HG02852 (cell line): Measurements from ENCODE around the gene CMTM4.
"Not testable (repeated sequence)": the region's sequence is repeated elsewhere in the genome, so short reads cannot be mapped to it uniquely, and the experiment has no call there.

Experiments used
- ATAC-seq: cut with Tn5 transposase; IDR thresholded peaks from one replicate; pipeline ENCODE4 v1.9.1; 2021; ENCODE audit warnings: mild to moderate bottlenecking, moderate library complexity; ENCODE audit not compliant: unreplicated experiment

Gene CMTM4

DNA sequence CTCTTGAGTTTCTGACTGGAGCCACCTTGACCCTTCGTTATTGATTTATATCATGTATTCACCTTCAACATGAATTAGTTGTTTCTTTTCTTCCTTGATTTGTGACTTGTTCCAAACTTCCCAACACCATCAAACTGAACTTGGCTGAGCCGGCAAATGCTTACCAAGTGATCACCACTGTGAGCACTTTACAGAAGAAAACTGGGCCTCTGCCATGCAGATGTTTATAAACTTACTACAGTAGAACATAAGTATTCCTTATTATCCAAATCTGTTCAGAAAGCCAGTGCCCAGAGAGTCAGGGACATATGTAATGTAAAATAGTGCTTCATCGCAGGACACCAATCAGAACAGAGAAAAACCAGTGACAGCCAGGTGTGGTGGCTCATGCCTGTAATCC, 19.9 kb downstream of the CMTM4 start:
- ATAC-seq, result no peak

DNA sequence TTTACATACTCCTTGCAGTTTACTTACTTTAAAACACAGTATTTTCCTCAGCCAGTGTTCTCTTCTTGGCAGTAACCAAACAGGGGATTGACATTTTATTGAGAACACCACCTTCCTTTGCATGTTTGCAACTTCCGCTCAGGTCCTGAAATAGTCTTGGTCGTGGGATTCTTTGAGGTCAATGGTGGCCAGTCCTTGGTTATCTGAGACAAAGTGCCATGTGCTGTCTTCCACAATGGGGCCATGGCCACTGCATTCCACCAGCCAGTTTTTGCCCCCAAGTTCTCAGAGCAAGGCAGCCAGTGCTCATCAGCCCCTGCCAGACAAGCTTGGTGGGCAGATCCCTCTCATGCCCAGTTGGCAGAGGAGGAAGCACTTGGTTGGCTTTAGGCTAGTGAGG, 22.9 kb downstream of the CMTM4 start:
- ATAC-seq, result no peak

DNA sequence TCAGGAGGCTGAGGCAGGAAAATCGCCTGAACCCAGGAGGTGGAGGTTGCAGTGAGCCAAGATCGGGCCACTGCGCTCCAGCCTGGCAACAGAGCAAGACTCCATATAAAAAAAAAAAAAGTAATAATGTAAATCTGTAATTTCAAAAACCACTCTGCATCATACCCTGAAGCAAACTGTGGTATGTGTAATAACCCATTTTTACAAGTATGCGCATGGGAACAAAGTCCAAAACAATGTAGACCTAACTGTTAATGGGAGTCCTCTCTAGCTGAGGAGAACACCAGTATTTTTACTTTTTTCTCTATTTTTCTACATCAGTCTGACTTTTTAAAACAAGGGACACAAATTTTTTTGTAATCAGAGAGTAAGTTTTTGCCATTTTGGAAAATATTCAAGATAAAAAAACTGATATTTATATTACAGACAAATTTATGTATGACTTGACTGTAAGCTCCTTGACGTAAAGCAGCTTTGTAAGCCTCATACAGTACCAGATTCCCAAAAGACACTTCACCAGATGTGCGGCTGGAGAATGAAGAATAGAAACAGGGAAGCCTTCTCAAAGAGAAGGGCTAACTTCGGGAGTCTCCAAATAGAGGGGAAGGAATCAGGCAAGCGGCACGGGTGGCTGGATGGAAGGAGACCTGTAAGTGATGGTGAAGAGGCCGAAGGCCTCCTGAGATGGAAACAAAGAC, 25.7 kb downstream of the CMTM4 start:
- no peak for ATAC-seq

DNA sequence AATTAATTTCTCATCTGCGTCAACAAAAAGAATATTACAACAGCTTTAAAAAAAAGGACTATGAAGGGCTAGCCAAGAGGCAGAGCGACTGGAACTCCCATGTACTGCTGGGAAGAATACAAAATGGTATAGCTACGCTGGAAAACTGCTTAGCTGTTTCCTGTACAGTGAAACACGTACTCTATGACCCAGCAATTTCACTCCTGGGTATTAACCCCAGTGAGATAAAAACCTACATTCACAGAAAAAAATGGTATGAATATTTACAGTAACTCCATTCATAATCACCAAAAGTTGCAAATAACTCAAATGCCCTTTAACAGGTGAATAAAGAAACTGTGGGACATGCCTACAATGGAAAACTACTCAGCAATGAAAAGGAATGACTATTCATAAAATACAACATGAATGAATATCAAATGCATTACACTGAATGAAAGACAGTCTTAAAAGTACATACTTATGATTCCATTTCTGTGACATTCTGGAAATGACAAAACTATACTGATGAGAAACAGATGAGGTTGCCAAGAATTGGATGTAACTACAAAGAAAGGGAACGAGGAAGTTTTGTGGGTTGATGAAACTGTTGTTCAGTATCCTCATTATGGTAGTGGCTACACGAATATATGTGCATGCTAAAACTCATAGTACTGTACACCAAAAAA, 27.6 kb downstream of the CMTM4 start:
- no peak for ATAC-seq

DNA sequence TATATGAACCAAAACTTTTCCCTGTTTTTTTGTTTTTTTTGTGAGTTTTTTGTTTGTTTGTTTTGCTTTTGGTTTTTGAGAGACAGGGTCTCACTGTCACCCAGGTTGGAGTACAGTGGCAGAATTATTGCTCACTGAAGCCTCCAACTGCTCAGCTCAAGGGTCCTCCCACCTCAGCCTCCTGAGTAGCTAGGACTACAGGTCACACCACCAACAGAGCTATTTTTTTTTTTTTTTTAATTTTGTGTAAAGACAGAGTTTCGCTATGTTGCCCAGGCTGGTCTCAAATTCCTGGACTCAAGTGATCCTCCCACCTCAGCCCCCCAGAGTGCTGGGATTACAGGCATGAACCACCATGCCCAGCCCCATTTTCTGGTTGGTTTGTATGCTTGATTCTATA, 28.6 kb downstream of the CMTM4 start:
- ATAC-seq, result no peak

DNA sequence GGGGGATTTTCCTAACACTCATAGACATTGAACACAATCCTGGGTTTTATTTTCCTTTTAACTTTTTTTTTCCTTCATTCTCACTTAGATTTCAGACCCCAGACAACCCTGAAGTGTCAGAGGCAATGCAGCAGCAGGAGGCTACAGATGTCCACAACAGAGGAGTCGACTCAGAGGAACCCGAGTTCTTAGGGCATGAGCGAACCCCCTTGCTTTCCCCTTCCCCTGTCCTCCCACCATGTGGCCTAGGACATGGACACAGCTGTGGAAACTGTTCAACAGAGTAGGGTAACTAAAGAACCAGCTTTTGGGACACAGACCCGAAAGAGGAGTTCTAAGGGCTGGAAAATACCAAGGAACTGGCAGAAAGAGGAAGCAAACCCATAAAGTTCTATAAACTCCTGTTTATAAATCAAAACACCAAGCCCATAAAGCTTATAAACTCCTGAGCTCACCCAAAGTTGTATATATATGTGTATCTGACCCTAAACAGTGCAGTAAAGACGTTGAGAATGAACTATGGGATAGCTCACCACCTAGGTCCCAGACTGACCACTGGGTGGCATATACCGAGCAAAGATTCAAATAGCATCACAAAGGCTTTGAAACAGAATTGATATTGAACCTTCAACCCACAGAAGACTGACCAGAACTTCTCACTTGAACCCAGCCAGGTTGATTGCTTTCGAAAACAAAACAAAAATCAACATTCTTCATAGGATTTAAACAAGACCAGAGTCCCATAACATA, 33.9 kb downstream of the CMTM4 start:
- ATAC-seq, result no peak

DNA sequence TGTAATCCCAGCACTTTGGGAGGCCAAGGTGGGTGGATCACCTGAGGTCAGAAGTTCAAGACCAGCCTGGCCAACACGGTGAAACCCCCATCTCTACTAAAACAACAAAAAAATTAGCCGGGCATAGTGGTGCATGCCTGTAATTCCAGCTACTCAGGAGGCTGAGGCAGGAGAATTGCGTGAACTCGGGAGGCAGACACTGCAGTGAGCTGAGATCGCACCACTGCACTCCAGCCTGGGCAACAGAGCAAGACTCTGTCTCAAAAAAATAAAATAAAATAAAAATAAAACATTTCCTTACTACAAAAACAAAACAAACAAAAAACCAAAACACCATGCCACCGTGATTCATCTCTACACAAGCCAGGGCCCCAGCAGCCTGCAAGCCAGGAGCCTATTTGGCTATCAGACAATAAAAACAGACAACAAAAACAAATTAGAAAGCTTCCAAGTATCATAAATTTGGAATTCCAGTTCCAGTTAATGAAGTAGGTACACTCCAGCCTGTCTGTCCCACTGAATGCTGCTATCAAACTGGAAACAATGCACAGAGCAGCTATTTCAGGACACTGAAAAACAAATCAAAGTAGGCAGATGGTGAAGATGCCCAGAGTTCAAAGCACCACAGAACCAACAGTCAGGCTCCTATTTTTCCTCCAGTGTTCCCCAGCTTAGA, 34.7 kb downstream of the CMTM4 start:
- ATAC-seq, result not testable (repeated sequence)

DNA sequence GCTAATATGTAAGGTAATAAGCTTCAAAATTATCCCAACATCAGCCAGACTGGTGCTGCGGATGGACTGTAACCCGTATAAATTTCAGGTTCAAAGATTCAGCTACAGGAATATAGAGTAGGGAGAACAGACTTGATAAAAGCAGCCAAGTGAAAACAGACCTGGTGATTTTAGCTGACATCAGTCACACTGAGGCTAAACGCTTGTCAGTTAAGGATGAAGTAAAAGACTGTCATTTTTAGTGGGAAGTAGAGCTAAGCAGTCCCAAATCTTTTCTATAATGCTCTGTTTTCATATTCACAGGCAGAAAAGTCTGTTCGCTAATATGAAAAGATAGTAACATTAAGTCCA, 35.4 kb downstream of the CMTM4 start:
- ATAC-seq, result no peak

DNA sequence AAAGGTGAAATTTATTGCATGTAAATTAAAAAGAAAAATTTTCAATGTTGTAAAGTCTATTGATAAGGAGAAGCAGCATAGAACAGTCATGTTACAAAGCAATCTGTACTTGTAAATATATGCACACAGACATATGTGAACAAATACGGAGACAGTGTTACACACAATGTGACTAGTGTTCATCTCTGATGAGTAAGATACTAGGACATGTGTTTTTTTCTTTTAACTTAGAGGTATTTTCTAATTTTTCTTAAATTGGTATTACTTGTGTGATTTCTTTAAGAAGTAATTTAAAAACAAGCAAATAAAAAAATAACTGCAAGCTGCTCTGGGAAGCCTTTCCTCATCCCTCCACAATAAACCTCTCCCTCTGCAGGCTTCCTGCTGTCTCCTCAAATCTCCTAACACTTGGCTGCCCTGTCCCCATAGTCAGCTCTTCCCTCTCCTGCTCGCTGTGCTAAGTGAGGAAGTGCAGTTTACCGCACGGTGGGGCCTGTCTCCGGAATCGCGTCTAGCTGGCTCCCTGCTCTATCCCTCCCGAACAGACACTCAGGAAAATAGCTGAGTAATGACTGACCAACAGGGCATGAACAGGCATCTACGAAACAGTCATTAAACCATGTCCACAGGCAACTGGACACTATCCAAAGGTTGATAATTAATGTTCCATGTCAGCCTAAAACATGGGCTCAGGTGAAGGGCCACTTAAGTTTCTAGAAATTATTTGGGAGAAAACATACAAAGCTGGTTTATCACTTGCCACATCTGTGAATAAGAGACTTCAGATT, 35.9 kb downstream of the CMTM4 start:
- no peak for ATAC-seq

DNA sequence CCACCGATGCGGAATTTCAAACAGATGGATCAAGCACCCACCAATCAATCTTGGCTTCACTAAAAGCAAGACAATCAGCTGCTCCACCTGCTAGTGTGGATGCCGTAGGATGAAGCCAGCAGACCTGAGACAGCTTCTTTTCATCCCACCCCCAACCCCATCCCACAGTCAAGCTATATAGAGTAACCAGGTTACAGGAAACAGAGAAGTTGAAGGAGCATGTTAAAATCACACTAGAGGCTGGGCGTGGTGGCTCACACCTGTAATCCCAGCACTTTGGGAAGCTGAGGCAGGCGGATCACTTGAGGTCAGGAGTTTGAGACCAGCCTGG, 37.7 kb downstream of the CMTM4 start:
- no peak for ATAC-seq

DNA sequence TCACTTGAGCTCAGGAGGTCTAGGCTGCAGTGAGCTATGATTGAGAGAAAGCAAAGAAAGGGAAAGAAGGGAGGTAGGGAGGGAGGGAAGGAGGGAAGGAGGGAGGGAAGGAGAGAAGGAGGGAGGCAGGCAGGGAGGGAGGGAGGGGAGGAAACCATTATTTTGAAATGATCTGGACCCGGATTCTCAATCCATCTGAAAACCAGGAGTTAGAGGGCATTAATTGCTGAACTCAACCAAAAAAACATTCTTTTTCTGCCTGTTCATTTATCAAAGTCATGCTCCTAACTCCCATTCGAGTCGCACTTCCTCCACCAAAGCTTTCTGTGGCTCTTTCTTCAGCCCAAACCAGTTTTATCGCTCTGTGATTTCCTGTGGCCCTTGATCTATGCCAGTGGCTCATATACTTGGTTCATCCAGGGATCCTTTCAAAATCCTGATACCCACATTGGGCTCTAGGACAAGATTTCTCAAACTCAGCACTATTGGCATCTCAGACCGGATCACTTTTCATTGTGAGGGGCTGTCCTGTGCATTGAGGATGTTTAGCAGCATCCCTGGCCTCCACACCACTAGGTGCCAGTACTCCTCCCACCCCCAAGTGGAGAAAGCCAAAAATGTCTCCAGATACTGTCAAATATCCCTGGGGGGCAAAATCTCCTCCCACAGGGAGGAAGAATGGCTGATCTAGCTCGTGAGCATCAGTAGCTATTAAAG, 38.2 kb downstream of the CMTM4 start:
- ATAC-seq, result no peak

DNA sequence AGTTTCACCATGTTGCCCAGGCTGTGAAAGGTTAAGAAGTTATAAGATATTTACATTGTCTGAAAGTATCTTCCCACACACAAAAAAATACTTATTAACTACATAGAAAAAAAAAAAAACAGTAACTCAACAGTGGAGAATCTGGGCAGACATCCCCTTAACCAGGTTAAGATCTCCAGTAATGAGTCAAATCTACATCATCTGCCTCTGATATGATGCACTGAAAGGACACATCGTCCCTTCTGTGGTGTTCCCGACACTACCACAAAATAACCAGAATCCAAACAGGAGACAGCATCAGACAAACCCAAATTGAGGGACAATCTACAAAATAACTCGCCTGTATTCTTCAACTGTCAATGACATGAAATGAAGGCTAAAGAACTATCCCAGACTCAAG, 40.0 kb downstream of the CMTM4 start:
- ATAC-seq, result no peak

DNA sequence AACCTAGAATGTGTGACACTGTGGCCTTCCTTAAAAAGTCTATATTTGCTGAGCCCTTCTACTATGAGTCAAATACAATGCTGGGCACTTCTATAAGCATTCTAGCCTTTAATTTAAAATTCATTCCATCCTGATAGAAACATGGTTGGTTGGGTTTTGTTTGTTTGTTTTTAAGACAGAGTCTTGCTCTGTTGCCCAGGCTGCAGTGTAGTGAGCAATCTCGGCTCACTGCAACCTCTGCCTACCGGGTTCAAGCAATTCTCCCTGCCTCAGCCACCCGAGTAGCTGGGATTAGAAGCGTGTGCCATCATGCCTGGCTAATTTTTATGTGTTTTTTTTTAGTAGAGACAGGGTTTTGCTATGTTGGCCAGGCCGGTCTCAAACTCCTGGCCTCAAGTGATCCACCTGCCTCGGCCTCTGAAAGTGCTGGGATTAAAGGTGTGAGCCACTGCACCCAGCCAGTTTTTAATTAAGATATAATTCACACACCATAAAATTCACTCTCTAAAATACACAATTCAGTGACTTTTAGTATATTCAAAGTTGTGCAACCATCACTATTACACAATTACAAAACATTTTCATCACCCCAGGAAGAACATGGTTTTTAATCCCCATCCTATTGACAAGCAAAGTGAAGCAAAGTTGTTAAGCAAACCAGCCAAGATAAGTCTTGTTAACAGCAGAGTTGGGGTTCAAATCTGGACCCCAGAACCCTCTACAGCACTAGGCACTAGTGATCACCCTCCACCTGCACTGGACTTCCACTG, 42.8 kb downstream of the CMTM4 start:
- no peak for ATAC-seq

DNA sequence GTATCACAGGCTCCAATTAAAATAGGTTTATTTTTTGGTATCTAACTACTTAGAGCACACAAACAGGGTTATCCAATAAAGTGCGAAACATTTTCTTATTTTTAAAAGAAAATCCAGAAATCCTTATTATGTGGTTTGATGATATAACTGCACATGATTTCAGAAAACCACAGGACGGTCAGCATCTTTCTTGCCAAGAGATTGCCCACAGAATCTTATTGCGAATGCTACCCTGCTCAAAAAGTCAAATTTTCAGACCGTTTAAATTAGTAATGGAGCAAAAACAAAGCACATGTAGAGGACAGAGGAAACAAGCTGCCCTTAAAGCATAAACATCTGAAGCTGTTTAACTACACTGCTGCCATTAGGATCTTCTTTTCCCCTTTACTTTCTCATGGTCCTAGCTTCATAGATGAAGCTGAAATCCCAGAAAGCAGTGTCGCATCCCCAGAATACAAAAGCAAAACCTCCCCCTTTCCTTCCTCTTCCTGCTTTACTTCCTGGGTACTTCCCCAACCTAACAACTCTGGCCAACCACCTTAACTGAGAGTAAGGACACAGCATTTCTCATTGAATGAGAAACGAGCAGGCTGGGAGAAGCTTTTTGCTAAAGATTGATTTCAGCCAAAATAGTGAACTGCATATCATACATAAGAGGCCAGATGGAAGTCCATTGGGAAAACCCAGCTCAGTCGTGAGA, 43.7 kb downstream of the CMTM4 start:
- ATAC-seq, result no peak

DNA sequence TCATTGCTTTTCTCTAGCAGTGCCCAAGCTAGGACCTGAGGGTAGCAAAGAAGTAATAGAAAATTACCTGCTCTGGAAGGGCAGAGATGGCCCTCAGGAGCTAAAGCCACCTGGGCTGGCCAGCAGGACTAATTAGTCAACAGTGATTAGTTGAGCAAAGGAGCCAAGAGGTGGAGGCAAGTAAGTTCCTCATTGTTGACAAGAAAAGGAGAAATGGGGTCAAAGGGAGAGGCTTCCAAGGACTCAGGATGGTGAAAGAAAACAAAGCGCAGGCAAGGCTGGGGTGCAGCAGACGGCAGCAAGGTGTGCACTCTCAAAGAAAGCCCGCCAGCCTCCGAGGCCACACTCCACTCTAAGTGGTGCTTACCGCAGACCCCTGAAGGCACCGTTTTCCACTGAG, 44.6 kb downstream of the CMTM4 start:
- no peak for ATAC-seq

DNA sequence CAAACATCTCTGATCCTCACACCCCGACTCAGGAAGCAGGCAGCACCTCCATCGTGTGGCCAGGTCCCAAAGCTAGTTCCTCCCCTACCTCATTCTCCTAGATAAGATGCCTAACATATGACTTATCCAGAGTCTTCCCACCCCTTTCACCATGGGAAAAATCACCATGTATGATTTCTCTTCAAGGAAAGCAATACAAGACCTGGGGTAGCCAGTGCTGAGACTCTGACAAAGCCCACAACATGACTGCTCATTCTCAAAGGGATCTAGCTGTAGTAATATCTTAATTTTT, 45.1 kb downstream of the CMTM4 start:
- no peak for ATAC-seq

DNA sequence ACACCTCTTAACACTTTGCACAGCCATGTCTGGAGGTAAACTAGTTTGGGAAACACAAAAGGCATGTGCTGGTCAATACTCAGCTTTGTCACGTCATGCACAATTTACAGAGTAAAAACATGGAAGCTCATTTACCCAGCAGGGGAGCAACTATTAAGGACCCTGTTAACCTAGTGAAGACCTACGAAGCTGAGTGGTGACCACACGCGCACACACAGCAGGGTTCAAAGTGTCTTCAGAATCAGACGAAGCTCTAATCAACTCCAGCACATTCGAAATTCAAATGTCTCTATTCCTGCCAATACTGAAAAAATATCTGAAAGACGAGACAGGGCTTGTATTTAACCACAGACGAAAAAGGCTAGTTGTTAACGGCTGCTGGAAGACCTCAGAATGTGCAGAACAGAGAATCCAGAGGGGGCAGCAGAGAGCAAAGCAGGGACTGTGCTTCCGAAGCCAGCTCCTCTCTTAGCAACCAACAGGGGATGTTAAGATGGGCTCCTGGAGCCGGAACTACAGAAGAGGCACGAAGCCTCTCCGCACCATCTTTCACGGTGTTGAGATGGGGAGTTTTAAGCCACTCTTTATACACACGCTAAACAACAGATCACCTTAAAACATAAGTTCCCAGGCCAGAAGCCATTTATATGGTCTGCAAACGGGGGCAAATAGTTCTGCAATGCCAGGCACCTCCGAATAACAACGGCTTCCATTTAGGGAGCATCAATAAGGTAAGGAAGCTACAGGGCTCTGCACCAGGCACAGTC, 45.7 kb downstream of the CMTM4 start:
- peak; percentile 95 for ATAC-seq

DNA sequence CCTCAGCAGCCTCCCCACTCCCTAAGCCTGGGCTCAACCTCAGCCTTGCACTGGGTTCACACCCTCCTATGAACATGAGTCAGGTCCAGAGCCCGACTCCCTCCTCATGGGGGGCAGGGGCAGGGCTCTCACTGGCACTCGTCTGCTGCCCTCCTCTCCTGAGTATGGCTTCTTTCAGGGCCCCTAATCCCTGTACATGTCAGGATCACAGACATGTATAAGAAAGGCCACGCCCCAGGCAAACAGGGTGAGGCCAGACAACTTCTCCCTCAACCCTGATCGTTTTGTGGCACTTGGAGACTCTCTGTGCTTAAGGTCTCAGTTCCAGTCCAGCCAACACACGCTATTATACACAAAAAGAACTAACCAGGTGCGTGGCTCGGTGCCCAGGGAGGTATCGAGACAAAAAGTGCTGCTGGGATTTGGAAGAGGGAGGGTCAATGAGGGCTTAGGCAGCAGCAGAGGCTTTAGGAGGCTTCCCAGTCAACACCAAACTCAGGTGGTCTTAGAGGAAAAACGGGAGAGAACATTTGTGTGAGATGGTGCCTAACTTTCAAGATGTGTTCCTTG, 46.8 kb downstream of the CMTM4 start:
- no peak for ATAC-seq
